ENCODE measurements around the gene WAPL.

DNA sequence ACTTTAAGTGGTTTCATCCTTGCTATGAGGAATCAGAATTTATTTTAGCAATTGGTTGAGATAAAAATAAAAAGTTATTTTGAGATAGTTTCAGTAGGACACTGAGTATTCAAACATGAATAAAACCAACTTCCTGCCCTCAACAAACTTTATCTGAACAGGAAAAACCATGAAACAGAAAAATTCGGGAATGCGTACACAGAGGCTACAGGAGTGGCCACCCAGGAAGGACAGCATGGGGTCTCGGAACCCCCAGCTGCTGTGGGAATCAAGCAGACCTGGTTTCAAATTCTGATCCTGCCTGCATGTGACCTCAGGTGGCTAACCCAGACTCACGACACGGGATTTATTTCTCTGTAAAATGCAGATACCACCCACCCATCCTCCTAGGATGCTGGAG, 106.0 kb downstream of the WAPL start:
- TF ChIP-seq POLR2A (IDR thresholded peaks at IDR 0.05; ENCODE audit: low read depth, low read length) (no peak), TAF1 (IDR thresholded peaks at IDR 0.05; ENCODE audit: borderline replicate concordance, low read depth, low read length) (no peak)

Data from GM12892 (cell line).